GM21825 (cell line): Measurements from ENCODE around the gene MAP4K2.
A peak's percentile ranks its signal among the peaks of the same experiment; 100 is the strongest.
"Not testable (repeated sequence)": the region's sequence is repeated elsewhere in the genome, so short reads cannot be mapped to it uniquely, and the experiment has no call there.

Source experiments
- ATAC-seq: cut with Tn5 transposase; IDR thresholded peaks from one replicate; pipeline ENCODE4 v1.9.1; 2021; ENCODE audit warnings: mild to moderate bottlenecking, moderate library complexity; ENCODE audit not compliant: unreplicated experiment

The MAP4K2 gene

GRCh38 chr11:64803158-64803845 is at the start of gene MAP4K2:
Gene MAP4K2 (minus strand): TSS chr11:64803214. CDS start chr11:64803149, 65 bp downstream.
- peak; percentile 42 for ATAC-seq

GRCh38 chr11:64851831-64852351 is 48.9 kb upstream of the MAP4K2 start:
- ATAC-seq, result peak; percentile 8

DNA sequence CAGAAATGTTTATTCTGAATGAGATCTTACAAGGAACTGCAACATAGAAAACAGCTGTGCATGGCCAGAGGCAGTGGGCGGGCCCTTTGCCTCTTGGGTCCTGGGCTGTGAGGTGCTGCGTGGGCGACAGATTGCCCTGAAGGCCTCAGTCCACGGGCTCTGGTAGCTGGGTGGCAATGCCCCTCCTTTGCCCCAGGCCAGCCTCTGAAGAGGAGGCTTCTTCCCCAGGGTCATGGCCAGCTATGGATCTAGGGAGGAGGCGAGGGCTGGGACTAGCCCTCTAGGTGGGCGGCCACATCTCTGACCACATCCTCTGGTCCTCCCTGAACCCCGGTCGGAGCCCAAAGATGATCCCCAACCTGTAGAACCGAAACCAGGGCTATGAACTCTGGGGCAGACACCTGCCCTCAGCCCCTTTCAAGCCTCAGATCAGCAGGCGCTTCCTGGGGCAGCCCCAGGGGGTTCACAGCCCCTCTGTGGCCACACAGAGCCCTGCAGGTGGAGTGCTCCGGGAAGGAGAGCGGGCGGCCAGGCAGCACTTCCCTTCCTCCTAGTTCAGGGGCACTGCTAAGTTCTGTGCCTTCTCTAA is 48.1 kb upstream of the MAP4K2 start:
- peak; percentile 61 for ATAC-seq

DNA sequence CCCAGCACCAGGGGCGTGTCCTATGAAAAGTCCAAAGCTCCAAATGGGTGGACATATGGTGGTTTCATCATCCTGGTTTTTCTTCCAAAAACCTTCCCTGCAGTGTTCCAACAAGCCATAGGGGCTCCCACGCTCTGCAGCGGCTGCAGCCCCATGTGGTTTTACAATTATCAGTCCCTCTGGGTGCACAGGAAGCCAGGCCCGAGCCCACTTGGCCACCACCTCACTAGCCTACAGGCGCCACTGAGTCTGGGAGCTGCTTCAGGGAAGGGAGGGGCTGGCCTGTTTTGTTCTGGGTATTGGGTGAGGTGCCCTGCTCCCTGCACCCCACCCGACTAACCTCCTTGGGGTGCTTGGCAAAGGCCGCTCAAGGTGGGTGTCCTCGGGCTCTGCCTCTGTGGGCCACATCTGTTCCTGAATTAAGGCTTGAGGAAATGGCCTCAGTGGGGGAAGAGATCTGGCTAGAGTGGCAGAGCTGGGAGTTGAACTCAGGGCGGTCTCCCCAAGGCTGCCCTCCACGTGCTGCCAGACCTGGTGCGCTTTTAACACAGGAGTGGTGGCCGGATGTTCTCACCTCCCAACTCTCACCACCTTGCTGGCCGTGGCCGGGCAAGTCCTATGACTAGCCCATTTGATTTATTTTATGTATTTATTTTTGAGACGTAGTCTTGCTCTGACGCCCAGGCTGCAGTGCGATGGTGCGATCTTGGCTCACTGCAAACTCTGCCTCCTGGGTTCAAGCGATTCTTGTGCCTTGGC is 46.8 kb upstream of the MAP4K2 start:
- no peak for ATAC-seq

DNA sequence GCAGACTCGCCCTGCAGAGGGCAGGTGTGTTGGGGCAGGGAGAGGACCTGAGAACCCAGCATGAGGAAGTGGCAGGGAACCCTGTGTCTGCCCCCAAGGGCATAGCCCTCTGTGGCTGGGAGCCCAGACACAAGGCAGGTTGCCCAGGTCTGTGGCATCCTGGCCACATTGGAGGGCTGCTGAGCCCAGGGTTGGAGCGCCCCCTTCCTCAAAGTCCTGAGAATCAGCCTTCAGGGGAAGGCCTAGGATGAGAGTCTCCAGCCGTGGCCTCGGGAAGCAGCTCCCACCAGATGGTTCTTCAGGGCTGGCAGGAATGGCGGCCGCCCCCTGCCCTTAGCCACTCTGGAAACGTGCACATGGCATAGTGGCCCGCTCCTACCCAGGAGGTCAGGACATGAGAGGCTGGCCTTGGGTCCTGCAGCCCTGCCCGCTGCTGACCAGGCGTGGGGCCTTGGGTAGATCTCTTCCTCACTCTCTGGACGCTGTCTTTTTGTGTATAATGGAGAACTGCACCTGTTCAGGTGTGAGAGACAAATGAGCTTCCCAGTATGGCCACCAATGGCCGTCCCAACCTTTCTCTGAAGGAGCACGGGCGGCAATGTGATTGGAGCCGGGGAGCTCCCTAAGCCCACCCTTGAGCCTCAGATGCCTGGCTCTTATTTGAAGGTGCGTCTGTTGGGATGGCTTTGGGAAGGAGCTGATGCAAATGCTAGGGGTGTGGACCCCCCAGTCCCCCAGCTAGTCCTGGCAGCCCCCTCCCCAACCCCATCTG is 46.0 kb upstream of the MAP4K2 start:
- no peak for ATAC-seq

- no peak for ATAC-seq
Observed at GRCh38 chr11:64848214-64848825, 45.3 kb upstream of the MAP4K2 start.

DNA sequence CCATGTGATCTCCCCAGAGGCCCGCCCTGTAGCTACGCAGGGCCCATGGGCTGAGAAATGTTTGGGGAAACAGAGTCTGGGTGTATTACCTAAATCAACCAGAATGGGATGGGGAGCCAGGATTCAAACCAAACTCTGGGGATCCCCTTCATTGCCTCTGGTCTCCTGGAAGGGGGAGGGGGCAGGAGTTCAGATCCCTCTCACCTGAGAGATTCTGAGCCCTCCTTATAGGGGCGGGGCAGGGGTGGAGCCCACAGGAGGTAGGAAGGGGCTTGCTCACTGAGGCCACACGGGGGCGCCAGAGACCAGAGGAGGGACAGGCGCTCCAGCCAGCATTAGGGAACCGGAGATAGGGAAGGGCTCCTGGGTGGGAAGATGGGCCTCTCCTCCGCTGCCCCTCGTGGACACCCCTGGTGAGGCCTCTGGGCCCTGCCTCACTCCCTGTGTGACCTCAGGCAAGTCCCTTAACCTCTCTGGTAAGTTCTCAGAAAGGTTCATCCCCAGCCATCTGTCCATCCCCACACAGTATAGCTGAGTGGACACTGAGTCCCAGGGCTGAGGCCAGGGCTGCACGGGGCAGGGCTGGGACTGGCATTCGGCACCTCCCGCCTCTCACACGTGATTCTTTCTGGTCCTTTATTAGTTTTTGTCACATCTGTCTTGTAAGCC is 44.1 kb upstream of the MAP4K2 start:
- no peak for ATAC-seq

DNA sequence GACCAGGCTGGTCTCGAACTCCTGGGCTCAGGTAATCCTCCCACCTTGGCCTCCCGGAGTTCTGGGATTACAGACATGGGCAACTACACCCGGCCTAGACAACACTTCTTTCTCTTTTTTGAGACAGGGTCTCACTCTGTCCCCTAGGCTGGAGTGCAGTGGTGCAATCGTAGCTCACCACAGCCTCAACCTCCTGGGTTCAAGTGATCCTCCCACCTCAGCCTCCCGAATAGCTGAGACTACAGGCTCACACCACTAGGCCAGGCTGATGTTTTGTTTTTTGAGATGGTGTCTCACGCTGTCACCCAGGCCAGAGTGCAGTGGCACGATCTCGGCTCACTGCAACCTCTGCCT is 42.7 kb upstream of the MAP4K2 start:
- not testable (repeated sequence) for ATAC-seq

- no peak for ATAC-seq
Observed at GRCh38 chr11:64845129-64845775, 42.2 kb upstream of the MAP4K2 start.

DNA sequence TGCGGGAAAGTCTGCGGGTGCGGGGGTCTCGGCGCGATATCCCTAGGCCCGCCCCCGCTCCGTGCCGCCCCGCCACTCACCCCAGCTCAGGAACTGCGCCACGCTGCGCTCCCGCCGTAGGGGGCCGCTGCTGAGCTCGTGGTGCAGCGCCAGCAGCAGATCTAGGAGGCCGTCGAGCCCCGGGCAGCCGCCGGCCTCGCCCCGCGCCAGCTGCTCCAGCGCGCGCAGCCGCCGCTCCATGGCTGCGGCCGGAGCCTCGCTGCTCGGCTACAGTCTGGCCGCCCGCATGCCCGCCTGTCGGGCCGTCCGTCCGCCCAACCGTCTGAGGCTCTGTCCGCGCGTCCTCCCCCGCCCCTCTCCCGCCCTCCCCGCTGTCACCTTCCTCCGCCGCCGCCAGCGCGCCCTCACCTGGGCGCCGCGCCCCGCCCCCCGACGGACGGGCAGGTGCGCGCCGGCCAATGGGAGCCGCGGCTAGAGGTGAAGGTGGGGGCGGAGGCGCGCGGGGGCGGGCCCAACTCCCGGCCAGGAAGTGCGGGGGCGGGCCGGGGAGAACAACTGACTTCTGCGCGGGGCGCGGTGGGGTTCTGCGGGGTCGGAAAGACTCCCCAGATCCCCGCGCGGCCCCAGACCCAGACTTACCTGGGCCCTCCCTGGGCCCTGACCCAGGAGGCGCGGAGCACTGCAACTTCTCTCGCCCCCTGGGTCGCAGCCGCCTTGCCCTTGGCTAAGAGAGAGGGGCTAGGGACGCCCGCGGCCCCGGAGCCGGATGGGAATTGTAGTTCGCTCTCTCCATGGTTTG is 41.5 kb upstream of the MAP4K2 start, which contains the start of gene CDC42BPG:
Gene CDC42BPG, minus strand, starts transcription at position 324 of the 799 bp plus-strand sequence. Its CDS starts 84 bp downstream, at position 240.
- ATAC-seq, result peak; percentile 36

- no peak for ATAC-seq
Observed at GRCh38 chr11:64843686-64844329, 40.8 kb upstream of the MAP4K2 start.

DNA sequence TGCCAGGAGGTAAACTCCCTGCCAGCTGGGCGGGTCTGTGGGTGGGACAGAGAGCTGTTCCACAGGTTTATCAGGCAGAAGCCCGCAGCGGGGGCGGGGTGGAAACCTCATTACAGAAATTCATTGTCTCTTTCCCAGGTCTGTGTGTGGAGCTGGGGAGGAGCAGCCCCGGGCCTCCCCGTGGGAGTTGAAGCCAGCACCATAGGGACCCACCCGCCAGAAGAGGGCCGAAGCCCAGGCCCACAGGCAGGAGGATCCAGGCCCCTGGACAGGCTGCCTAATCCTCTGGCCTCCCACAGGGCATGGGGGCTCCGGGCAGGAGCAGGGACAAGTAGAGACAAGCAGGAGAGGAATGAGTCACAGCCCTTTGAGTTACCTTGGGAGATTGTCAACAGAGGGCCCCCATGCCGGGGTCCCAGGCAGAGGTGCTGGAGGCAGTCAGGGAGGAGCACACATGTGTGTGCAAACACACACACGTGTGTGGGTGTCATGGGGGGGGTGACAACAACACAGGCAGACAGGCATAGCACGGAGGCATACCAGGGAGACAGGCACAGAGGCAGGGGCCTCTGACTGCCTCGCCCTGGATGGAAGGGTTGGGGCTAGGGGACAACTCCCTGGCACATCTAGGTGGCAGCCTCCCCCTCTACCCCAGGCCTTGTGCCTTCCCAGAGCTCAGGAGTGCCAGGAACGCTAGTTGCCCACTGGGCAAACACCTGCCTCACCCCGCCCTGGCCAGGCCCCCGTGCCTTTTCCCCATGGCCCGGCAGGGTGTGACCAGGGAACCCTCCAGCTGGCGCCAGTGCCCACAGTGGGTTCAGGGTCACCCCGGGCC is 40.1 kb upstream of the MAP4K2 start:
- no peak for ATAC-seq

DNA sequence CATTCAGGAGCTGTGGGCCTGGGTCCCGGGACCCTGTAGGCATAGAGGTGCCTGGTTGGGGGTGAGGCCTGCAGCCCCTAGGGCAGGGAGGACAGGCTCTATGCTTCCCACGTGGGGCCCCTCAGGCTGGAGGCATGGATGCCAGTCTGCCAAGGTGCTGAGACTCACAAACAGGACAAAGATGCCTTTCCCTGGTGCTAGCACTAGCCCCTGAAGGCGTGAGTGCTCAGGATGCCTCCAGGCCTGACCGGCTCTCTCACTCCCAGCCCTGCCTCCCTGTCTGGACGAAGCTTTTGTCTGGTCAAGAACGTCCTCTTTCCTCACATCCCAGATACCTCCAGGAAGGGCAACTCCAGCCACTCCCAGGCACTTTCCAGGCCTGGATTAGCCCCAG is 39.3 kb upstream of the MAP4K2 start:
- no peak for ATAC-seq

- ATAC-seq, result no peak
Observed at GRCh38 chr11:64841592-64842365, 38.8 kb upstream of the MAP4K2 start.

- ATAC-seq, result no peak
Observed at GRCh38 chr11:64839887-64840782, 37.1 kb upstream of the MAP4K2 start.

- ATAC-seq, result no peak
Observed at GRCh38 chr11:64839335-64839734, 36.3 kb upstream of the MAP4K2 start.
